HepG2 (cell line): ENCODE data around the gene MRFAP1L1. TPM values are rescaled to one million over a fixed set of nuclear protein-coding genes. Genes with fewer than 3 reads are reported as not detected.

Source experiments
- AHR ChIP-seq: IDR thresholded peaks from 2 replicates; pipeline ENCODE4 v1.6.1; 2018; ENCODE audit warnings: missing genetic modification reagents, missing compliant biosample characterization
- GABPB1 ChIP-seq: IDR thresholded peaks from 2 replicates; pipeline ENCODE4 v1.6.1; 2016; ENCODE audit warnings: mild to moderate bottlenecking, missing genetic modification reagents, moderate library complexity, missing compliant biosample characterization
- HOXA7 ChIP-seq: sonication (generic); formaldehyde crosslinking; IDR thresholded peaks from 2 replicates; pipeline ENCODE4 v1.8.1; 2022; ENCODE audit warnings: mild to moderate bottlenecking, missing genetic modification reagents, moderate library complexity
- MIER2 ChIP-seq: IDR thresholded peaks from 2 replicates; pipeline ENCODE4 v1.6.1; 2016; ENCODE audit warnings: missing biosample characterization, missing genetic modification reagents
- RORA ChIP-seq: sonication (generic); formaldehyde crosslinking; IDR thresholded peaks from 2 replicates; pipeline ENCODE4 v1.5.0; 2020; ENCODE audit warnings: mild to moderate bottlenecking, missing genetic modification reagents, moderate library complexity
- SP4 ChIP-seq: sonication (generic); formaldehyde crosslinking; IDR thresholded peaks from 2 replicates; pipeline ENCODE4 v1.8.1; 2023; ENCODE audit warnings: mild to moderate bottlenecking, missing genetic modification reagents
- ZBTB1 ChIP-seq: sonication (generic); formaldehyde crosslinking; IDR thresholded peaks from 2 replicates; pipeline ENCODE4 v1.4.0; 2020; ENCODE audit warnings: missing genetic modification reagents, borderline replicate concordance
- ZNF432 ChIP-seq: sonication (generic); formaldehyde crosslinking; IDR thresholded peaks from 2 replicates; pipeline ENCODE4 v1.5.0; 2020; ENCODE audit warnings: missing genetic modification reagents, mild to moderate bottlenecking, borderline replicate concordance
- ZNF674 ChIP-seq: sonication (generic); formaldehyde crosslinking; IDR thresholded peaks from 2 replicates; pipeline ENCODE4 v1.5.0; 2020; ENCODE audit warnings: low read depth, mild to moderate bottlenecking, missing genetic modification reagents
- ZNF777 ChIP-seq: sonication (generic); formaldehyde crosslinking; IDR thresholded peaks from 2 replicates; pipeline ENCODE4 v1.4.0; 2020; ENCODE audit warnings: missing genetic modification reagents
- polyA plus RNA-seq, 8 experiments: library from polyadenylated mRNA; depleted of rRNA in 3 of 8; stranded (reverse) in 7 of 8; unstranded in 1 of 8; fragments of >200 nt; fragmentation: Illumina TruSeq in 4 of 8; extraction: Trizol in 4 of 8; gene quantifications; 2 replicates each; pipeline versions ENCODE4 v1.2.1 to v1.2.3, GENCODE V29; 2011 to 2016; ENCODE audit warnings: low read depth in 4 of 8, missing spikeins in 1 of 8, mixed read lengths in 1 of 8; ENCODE audit not compliant: insufficient read depth in 1 of 8
- total RNA-seq, 5 experiments: library from RNA; depleted of rRNA; stranded (reverse); fragments of >200 nt; fragmentation: Illumina TruSeq; extraction: Trizol; gene quantifications; 2 replicates each; pipeline ENCODE4 v1.2.3, GENCODE V29; 2016; ENCODE audit warnings: low read depth in 1 of 5
- TF ChIP-seq, protein P1 (sequence below): sonication (generic); formaldehyde crosslinking; IDR thresholded peaks from 2 replicates; pipeline ENCODE4 v1.4.0; 2020; ENCODE audit warnings: missing genetic modification reagents
- TF ChIP-seq, protein P2 (sequence below): sonication (generic); formaldehyde crosslinking; conservative IDR thresholded peaks from 2 replicates; pipeline ENCODE4 v1.4.0; 2020; ENCODE audit warnings: missing genetic modification reagents
- TF ChIP-seq, protein P3 (sequence below), 2 experiments: sonication (generic) in 1 of 2; formaldehyde crosslinking in 1 of 2; IDR thresholded peaks; 2 replicates each; pipeline versions ENCODE4 v1.5.1 to v1.6.1; 2011 to 2020; ENCODE audit warnings: borderline replicate concordance in 1 of 2, low read depth in 1 of 2, low read length in 1 of 2, mild to moderate bottlenecking in 1 of 2, missing genetic modification reagents in 1 of 2, moderate library complexity in 1 of 2
- TF ChIP-seq, protein P4 (sequence below): sonication (generic); formaldehyde crosslinking; IDR thresholded peaks from 2 replicates; pipeline ENCODE4 v1.4.0; 2020; ENCODE audit warnings: mild to moderate bottlenecking, missing genetic modification reagents
- TF ChIP-seq, protein P5 (sequence below): sonication (generic); formaldehyde crosslinking; IDR thresholded peaks from 2 replicates; pipeline ENCODE4 v1.5.0; 2020; ENCODE audit warnings: mild to moderate bottlenecking, missing genetic modification reagents, moderate library complexity
- TF ChIP-seq, protein P6 (sequence below): IDR thresholded peaks from 2 replicates; pipeline ENCODE4 v1.6.1; 2016; ENCODE audit warnings: missing compliant biosample characterization, missing genetic modification reagents, borderline replicate concordance
- TF ChIP-seq, protein P7 (sequence below): IDR thresholded peaks from 2 replicates; pipeline ENCODE4 v1.6.1; 2012; ENCODE audit warnings: inconsistent platforms

MRFAP1L1 gene
- total and polyA plus RNA-seq, 2 of the 13 experiments (the other 11 are each of a cell fraction or from before 2014, with no cell fraction given) = 44.8 to 76.6 TPM

DNA sequence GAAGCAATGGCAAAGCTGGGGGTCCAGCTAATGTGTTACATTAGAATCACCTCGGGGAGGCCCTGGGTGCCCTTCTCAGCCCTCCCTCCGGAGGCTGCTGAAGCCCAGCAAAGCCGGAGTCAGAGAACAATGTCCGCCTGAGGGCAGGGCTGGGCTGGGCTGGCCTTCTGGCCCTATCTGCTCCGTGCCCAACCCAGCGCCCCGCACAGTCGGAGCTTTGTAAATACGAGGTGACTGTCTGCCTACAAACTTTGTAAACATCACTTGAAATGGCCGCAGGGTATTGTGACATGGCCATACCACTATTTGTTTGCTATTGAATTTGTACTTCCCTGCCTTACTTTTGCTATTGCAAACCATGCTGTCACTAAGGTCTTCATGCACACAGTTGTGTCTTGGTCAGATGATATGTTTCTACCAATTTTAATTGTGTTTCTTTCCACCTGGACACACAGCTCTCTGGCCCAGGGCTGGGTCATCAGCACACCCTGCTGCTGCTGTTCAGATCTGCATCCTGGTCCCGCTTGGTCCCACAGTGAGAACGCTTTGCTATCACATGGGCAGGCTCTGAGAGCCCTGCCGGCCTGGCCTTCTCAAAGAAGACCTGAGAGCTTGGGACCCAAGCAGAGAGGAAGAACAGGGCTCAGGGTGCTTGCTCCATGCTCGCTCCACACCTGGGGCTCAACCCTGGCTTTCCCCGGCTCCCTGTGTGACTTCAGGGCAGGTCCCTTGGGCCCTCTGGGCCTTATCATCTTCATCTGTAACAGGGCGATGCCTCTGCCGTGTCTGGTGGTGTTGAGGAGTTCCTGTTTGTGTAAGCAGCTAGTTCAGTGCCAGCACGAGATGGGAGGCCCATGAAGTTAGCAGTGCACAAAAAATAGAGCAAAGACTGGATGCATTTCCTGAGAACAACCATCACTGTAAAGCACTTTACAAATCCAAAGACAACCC, 13.7 kb downstream of the MRFAP1L1 start (continued):
- TF ChIP-seq, protein P1, sequence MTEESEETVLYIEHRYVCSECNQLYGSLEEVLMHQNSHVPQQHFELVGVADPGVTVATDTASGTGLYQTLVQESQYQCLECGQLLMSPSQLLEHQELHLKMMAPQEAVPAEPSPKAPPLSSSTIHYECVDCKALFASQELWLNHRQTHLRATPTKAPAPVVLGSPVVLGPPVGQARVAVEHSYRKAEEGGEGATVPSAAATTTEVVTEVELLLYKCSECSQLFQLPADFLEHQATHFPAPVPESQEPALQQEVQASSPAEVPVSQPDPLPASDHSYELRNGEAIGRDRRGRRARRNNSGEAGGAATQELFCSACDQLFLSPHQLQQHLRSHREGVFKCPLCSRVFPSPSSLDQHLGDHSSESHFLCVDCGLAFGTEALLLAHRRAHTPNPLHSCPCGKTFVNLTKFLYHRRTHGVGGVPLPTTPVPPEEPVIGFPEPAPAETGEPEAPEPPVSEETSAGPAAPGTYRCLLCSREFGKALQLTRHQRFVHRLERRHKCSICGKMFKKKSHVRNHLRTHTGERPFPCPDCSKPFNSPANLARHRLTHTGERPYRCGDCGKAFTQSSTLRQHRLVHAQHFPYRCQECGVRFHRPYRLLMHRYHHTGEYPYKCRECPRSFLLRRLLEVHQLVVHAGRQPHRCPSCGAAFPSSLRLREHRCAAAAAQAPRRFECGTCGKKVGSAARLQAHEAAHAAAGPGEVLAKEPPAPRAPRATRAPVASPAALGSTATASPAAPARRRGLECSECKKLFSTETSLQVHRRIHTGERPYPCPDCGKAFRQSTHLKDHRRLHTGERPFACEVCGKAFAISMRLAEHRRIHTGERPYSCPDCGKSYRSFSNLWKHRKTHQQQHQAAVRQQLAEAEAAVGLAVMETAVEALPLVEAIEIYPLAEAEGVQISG = peak; percentile 86
- TF ChIP-seq HOXA7 (no peak), GABPB1 (CRISPR knock-in tag) (peak; percentile 61), RORA (no peak), ZNF674 (no peak), SP4 (CRISPR knock-in tag) (no peak), ZBTB1 (CRISPR knock-in tag) (peak; percentile 46; the same call in 1 of the 2 replicates), ZNF432 (CRISPR knock-in tag) (no peak), AHR (CRISPR knock-in tag) (peak; percentile 83; the same call in 1 of the 2 replicates), MIER2 (CRISPR knock-in tag) (peak; percentile 82; the same call in 1 of the 2 replicates), ZNF777 (peak; percentile 99)
- TF ChIP-seq, protein P2, sequence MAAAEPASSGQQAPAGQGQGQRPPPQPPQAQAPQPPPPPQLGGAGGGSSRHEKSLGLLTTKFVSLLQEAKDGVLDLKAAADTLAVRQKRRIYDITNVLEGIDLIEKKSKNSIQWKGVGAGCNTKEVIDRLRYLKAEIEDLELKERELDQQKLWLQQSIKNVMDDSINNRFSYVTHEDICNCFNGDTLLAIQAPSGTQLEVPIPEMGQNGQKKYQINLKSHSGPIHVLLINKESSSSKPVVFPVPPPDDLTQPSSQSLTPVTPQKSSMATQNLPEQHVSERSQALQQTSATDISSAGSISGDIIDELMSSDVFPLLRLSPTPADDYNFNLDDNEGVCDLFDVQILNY (CRISPR knock-in tag) = no peak
- TF ChIP-seq, protein P3, sequence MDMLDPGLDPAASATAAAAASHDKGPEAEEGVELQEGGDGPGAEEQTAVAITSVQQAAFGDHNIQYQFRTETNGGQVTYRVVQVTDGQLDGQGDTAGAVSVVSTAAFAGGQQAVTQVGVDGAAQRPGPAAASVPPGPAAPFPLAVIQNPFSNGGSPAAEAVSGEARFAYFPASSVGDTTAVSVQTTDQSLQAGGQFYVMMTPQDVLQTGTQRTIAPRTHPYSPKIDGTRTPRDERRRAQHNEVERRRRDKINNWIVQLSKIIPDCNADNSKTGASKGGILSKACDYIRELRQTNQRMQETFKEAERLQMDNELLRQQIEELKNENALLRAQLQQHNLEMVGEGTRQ (IDR thresholded peaks at IDR 0.05; ENCODE audit: low read depth, low read length) = no peak
- TF ChIP-seq, protein P3 (CRISPR knock-in tag; IDR thresholded peaks at IDR 0.05; ENCODE audit: borderline replicate concordance) = no peak; the same call in 1 of the 2 replicates
- TF ChIP-seq, protein P4, sequence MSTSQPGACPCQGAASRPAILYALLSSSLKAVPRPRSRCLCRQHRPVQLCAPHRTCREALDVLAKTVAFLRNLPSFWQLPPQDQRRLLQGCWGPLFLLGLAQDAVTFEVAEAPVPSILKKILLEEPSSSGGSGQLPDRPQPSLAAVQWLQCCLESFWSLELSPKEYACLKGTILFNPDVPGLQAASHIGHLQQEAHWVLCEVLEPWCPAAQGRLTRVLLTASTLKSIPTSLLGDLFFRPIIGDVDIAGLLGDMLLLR = 0 out of 2 replicates have a peak, but pooled peaks have one; percentile 70
- TF ChIP-seq, protein P5, sequence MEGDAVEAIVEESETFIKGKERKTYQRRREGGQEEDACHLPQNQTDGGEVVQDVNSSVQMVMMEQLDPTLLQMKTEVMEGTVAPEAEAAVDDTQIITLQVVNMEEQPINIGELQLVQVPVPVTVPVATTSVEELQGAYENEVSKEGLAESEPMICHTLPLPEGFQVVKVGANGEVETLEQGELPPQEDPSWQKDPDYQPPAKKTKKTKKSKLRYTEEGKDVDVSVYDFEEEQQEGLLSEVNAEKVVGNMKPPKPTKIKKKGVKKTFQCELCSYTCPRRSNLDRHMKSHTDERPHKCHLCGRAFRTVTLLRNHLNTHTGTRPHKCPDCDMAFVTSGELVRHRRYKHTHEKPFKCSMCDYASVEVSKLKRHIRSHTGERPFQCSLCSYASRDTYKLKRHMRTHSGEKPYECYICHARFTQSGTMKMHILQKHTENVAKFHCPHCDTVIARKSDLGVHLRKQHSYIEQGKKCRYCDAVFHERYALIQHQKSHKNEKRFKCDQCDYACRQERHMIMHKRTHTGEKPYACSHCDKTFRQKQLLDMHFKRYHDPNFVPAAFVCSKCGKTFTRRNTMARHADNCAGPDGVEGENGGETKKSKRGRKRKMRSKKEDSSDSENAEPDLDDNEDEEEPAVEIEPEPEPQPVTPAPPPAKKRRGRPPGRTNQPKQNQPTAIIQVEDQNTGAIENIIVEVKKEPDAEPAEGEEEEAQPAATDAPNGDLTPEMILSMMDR (CRISPR knock-in tag) = peak; percentile 66
- TF ChIP-seq, protein P6, sequence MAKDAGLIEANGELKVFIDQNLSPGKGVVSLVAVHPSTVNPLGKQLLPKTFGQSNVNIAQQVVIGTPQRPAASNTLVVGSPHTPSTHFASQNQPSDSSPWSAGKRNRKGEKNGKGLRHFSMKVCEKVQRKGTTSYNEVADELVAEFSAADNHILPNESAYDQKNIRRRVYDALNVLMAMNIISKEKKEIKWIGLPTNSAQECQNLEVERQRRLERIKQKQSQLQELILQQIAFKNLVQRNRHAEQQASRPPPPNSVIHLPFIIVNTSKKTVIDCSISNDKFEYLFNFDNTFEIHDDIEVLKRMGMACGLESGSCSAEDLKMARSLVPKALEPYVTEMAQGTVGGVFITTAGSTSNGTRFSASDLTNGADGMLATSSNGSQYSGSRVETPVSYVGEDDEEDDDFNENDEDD (CRISPR knock-in tag) = peak; percentile 54; the same call in 1 of the 2 replicates
- TF ChIP-seq, protein P7, sequence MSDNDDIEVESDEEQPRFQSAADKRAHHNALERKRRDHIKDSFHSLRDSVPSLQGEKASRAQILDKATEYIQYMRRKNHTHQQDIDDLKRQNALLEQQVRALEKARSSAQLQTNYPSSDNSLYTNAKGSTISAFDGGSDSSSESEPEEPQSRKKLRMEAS = no peak
